ENCODE results near the gene BICC1. TPM values are rescaled to one million over a fixed set of nuclear protein-coding genes. Genes with fewer than 3 reads are reported as not detected.

BICC1 gene
- total RNA-seq, 1 donor from 2014 or later: 0.12 TPM

GRCh38 chr10:58700591-58700990, 187.9 kb downstream of the BICC1 start:
- H3K9me3 Mint-ChIP-seq (ENCODE audit: unreplicated experiment): no peaks in the 10 kb centered on the region
- H3K27me3 Mint-ChIP-seq (ENCODE audit: unreplicated experiment): no peaks in the 10 kb centered on the region
- H3K27ac Mint-ChIP-seq (ENCODE audit: unreplicated experiment): no peak overlapping the region
- no peaks in the 10 kb centered on the region for H3K4me1 Mint-ChIP-seq (ENCODE audit: low read depth, unreplicated experiment)
- no peak for DNase-seq
- no peak overlapping the region for H3K4me3 Mint-ChIP-seq (ENCODE audit: unreplicated experiment)
- TF ChIP-seq, protein P1, sequence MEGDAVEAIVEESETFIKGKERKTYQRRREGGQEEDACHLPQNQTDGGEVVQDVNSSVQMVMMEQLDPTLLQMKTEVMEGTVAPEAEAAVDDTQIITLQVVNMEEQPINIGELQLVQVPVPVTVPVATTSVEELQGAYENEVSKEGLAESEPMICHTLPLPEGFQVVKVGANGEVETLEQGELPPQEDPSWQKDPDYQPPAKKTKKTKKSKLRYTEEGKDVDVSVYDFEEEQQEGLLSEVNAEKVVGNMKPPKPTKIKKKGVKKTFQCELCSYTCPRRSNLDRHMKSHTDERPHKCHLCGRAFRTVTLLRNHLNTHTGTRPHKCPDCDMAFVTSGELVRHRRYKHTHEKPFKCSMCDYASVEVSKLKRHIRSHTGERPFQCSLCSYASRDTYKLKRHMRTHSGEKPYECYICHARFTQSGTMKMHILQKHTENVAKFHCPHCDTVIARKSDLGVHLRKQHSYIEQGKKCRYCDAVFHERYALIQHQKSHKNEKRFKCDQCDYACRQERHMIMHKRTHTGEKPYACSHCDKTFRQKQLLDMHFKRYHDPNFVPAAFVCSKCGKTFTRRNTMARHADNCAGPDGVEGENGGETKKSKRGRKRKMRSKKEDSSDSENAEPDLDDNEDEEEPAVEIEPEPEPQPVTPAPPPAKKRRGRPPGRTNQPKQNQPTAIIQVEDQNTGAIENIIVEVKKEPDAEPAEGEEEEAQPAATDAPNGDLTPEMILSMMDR (IDR thresholded peaks at IDR 0.05; ENCODE audit: partially characterized antibody, unreplicated experiment): no peak
- H3K36me3 Mint-ChIP-seq (ENCODE audit: unreplicated experiment): no peaks in the 10 kb centered on the region

- no peak overlapping the region for H3K4me3 Mint-ChIP-seq (ENCODE audit: unreplicated experiment)
- no peak for DNase-seq
- H3K9me3 Mint-ChIP-seq (ENCODE audit: unreplicated experiment): no peaks in the 10 kb centered on the region
- no peaks in the 10 kb centered on the region for H3K27me3 Mint-ChIP-seq (ENCODE audit: unreplicated experiment)
- TF ChIP-seq, protein P1 (IDR thresholded peaks at IDR 0.05; ENCODE audit: partially characterized antibody, unreplicated experiment): no peak
- H3K4me1 Mint-ChIP-seq (ENCODE audit: low read depth, unreplicated experiment): no peaks in the 10 kb centered on the region
- no peak overlapping the region for H3K27ac Mint-ChIP-seq (ENCODE audit: unreplicated experiment)
- no peaks in the 10 kb centered on the region for H3K36me3 Mint-ChIP-seq (ENCODE audit: unreplicated experiment)
Observed at GRCh38 chr10:58701405-58702135, 188.9 kb downstream of the BICC1 start.

GRCh38 chr10:58704226-58704625, 191.6 kb downstream of the BICC1 start:
- DNase-seq: no peak
- TF ChIP-seq, protein P1 (IDR thresholded peaks at IDR 0.05; ENCODE audit: partially characterized antibody, unreplicated experiment): no peak
- Mint-ChIP-seq H3K9me3 (ENCODE audit: unreplicated experiment) (no peaks in the 10 kb centered on the region), H3K4me3 (ENCODE audit: unreplicated experiment) (no peak overlapping the region), H3K4me1 (ENCODE audit: low read depth, unreplicated experiment) (no peaks in the 10 kb centered on the region), H3K36me3 (ENCODE audit: unreplicated experiment) (no peaks in the 10 kb centered on the region), H3K27me3 (ENCODE audit: unreplicated experiment) (no peaks in the 10 kb centered on the region), H3K27ac (ENCODE audit: unreplicated experiment) (no peak overlapping the region)

DNA sequence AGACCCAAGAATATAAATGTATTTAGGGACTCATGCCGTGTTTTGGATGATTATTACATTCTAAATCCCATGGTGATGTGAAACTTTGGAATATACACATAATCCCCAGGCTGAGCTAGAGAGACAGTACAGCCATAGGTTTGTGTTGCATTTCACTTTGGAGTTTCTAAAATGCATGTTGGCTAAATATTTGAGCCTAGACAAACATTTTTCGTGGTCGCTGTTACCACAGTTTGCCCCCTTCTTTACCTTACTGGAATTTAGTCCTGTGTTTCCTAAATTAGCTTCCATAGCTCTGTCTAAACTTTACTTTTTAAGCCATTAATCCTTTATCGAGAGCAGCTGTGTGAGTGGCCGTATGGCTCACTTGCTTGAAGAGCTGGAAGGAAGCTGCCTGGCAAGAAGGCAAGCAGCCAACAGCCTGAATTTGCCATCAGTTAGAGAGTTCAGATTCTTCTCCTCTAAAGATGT, 192.0 kb downstream of the BICC1 start:
- Mint-ChIP-seq H3K4me3 (ENCODE audit: unreplicated experiment) (no peak overlapping the region), H3K4me1 (ENCODE audit: low read depth, unreplicated experiment) (no peaks in the 10 kb centered on the region), H3K9me3 (ENCODE audit: unreplicated experiment) (no peaks in the 10 kb centered on the region), H3K36me3 (ENCODE audit: unreplicated experiment) (no peaks in the 10 kb centered on the region), H3K27me3 (ENCODE audit: unreplicated experiment) (no peaks in the 10 kb centered on the region), H3K27ac (ENCODE audit: unreplicated experiment) (no peak overlapping the region)
- TF ChIP-seq, protein P1 (IDR thresholded peaks at IDR 0.05; ENCODE audit: partially characterized antibody, unreplicated experiment): no peak
- no peak for DNase-seq

- Mint-ChIP-seq H3K4me1 (ENCODE audit: low read depth, unreplicated experiment) (no peaks in the 10 kb centered on the region), H3K9me3 (ENCODE audit: unreplicated experiment) (no peaks in the 10 kb centered on the region), H3K36me3 (ENCODE audit: unreplicated experiment) (no peaks in the 10 kb centered on the region)
Observed at GRCh38 chr10:58706836-58707235, 194.2 kb downstream of the BICC1 start.

More at GRCh38 chr10:58706836-58707235, 194.2 kb downstream of the BICC1 start:
- H3K27ac Mint-ChIP-seq (ENCODE audit: unreplicated experiment): no peak overlapping the region
- H3K4me3 Mint-ChIP-seq (ENCODE audit: unreplicated experiment): no peak overlapping the region
- DNase-seq: no peak
- TF ChIP-seq, protein P1 (IDR thresholded peaks at IDR 0.05; ENCODE audit: partially characterized antibody, unreplicated experiment): no peak
- H3K27me3 Mint-ChIP-seq (ENCODE audit: unreplicated experiment): no peaks in the 10 kb centered on the region

All from glutamatergic neuron (in vitro differentiated cells).